ENCODE results near the gene IFT20.

Gene IFT20

GRCh38 chr17:28370744-28371103, 35.5 kb upstream of the IFT20 start:
- H3K79me2 ChIP-seq (ENCODE audit: control insufficient read depth, insufficient read depth, low read length, unreplicated experiment), result no peaks in the 10 kb centered on the region
- H3K27ac ChIP-seq (ENCODE audit: low read depth, low read length), result peak overlapping the region; percentile 58
- H3K4me3 ChIP-seq (ENCODE audit: low read depth, low read length), result peak overlapping the region; percentile 88
- H3K27me3 ChIP-seq (ENCODE audit: insufficient read depth, low read length), result no peaks in the 10 kb centered on the region
- no peak overlapping the region for H2AFZ ChIP-seq (ENCODE audit: low read length, unreplicated experiment)
- no peaks in the 10 kb centered on the region for H3K36me3 ChIP-seq (ENCODE audit: insufficient read depth, low read length)
- H3K4me1 ChIP-seq (ENCODE audit: control insufficient read depth, insufficient read depth, low read length, unreplicated experiment), result peaks cover 26% of the 10 kb centered on the region

GRCh38 chr17:28370035-28370743, 34.9 kb upstream of the IFT20 start, which contains the start of gene VTN:
VTN (minus strand) TSS chr17:28370307; CDS start chr17:28370203, 104 bp downstream.
- peak within 1 kb of the TSS; percentile 88 for H3K4me3 ChIP-seq (ENCODE audit: low read depth, low read length)
- no peaks in the 10 kb centered on the region for H3K36me3 ChIP-seq (ENCODE audit: insufficient read depth, low read length)
- H3K27ac ChIP-seq (ENCODE audit: low read depth, low read length), result peak within 1 kb of the TSS; percentile 58
- no peaks in the 10 kb centered on the region for H3K79me2 ChIP-seq (ENCODE audit: control insufficient read depth, insufficient read depth, low read length, unreplicated experiment)
- H2AFZ ChIP-seq (ENCODE audit: low read length, unreplicated experiment), result no peak within 1 kb of the TSS
- H3K4me1 ChIP-seq (ENCODE audit: control insufficient read depth, insufficient read depth, low read length, unreplicated experiment), result peaks cover 26% of the 10 kb centered on the region
- no peaks in the 10 kb centered on the region for H3K27me3 ChIP-seq (ENCODE audit: insufficient read depth, low read length)

DNA sequence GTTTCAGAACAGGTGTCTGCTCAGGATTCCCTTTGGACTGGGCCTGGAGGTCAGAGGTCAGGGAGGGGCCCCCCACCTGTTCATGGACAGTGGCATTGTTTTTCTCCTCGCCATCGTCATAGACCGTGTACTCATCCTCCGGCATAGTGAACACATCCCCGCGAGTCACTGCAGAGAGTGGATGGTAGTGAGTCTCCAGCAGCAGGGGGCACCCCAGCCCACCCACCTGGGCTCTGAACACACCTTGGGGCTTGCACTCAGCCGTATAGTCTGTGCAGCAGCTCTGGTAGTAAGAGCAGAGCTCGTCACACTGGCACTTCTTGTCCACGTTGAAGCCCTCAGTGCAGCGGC, 34.4 kb upstream of the IFT20 start:
- H2AFZ ChIP-seq (ENCODE audit: low read length, unreplicated experiment), result no peak overlapping the region
- H3K27ac ChIP-seq (ENCODE audit: low read depth, low read length), result no peak overlapping the region
- H3K4me1 ChIP-seq (ENCODE audit: control insufficient read depth, insufficient read depth, low read length, unreplicated experiment), result peaks cover 26% of the 10 kb centered on the region
- no peak overlapping the region for H3K4me3 ChIP-seq (ENCODE audit: low read depth, low read length)
- no peaks in the 10 kb centered on the region for H3K36me3 ChIP-seq (ENCODE audit: insufficient read depth, low read length)
- no peaks in the 10 kb centered on the region for H3K27me3 ChIP-seq (ENCODE audit: insufficient read depth, low read length)
- no peaks in the 10 kb centered on the region for H3K79me2 ChIP-seq (ENCODE audit: control insufficient read depth, insufficient read depth, low read length, unreplicated experiment)

DNA sequence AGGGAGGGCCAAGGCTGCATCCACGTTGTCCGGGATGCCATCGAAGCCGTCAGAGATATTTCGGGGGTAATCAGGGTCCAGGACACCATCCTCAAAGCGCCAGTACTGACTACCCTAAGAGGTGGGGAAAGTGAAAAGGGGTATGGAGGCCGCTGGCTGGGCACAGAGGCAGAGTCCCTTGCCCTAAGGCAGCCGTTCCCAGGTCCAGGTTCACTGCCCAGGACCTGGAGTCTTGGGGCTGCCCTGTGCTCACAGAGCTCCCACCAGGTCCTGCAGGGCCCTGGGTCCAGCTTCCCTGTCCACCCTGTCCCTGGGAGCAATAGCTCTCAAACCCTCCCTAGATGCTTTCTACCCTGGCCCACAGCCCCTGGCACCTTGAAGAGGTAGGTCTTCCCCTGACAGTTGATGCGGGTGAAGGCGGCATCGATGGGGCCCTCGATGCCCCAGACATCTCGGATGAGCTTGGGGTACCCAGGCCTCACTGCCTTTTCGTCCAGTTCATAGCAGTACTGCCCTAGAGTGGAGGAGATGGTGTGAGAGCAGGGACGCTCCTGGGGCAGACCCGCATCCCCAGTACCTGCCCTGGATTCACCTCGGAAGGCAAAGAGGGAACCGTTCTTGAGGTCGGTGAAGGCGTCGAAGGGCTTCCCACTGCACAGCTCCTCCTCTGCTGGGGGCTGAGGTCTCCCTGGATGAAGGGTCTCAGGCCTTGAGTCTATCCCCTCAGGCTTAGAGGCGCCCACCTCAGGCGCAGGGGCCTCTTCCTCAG, 33.8 kb upstream of the IFT20 start:
- Histone ChIP-seq H3K36me3 (ENCODE audit: insufficient read depth, low read length) (no peaks in the 10 kb centered on the region), H3K4me1 (ENCODE audit: control insufficient read depth, insufficient read depth, low read length, unreplicated experiment) (peaks cover 26% of the 10 kb centered on the region), H3K79me2 (ENCODE audit: control insufficient read depth, insufficient read depth, low read length, unreplicated experiment) (no peaks in the 10 kb centered on the region), H3K27me3 (ENCODE audit: insufficient read depth, low read length) (no peaks in the 10 kb centered on the region), H3K4me3 (ENCODE audit: low read depth, low read length) (no peak overlapping the region), H2AFZ (ENCODE audit: low read length, unreplicated experiment) (no peak overlapping the region), H3K27ac (ENCODE audit: low read depth, low read length) (no peak overlapping the region)

DNA sequence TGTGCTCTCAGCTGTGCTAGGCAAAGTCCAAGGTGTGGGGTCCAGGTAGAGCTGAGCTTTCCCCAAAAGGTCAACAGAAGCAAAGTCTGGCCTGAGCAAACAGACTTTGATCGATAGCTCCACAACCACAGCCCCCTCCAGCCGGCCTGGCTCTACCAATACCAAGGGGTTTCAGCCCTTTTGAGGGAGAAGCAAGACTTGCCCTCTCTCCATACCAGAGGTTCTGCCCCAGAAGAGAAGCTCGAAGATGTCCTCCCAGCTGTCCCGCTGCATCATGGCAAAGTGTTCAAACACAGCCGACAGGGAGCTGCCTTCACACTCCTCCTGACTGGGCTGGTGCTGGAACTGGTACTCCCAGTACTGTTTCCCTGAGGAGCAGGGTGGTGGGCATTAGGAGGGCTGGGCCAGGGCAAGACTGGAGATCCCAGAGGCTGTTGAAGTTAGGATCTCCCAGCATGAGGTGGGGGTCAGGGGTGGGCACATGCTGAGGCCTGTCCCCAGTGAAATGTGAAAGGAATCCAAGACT, 33.1 kb upstream of the IFT20 start:
- Histone ChIP-seq H3K79me2 (ENCODE audit: control insufficient read depth, insufficient read depth, low read length, unreplicated experiment) (no peaks in the 10 kb centered on the region), H3K27ac (ENCODE audit: low read depth, low read length) (no peak overlapping the region), H3K36me3 (ENCODE audit: insufficient read depth, low read length) (no peaks in the 10 kb centered on the region), H3K27me3 (ENCODE audit: insufficient read depth, low read length) (no peaks in the 10 kb centered on the region), H2AFZ (ENCODE audit: low read length, unreplicated experiment) (no peak overlapping the region), H3K4me3 (ENCODE audit: low read depth, low read length) (no peak overlapping the region), H3K4me1 (ENCODE audit: control insufficient read depth, insufficient read depth, low read length, unreplicated experiment) (peaks cover 23% of the 10 kb centered on the region)

- no peaks in the 10 kb centered on the region for H3K79me2 ChIP-seq (ENCODE audit: control insufficient read depth, insufficient read depth, low read length, unreplicated experiment)
- no peaks in the 10 kb centered on the region for H3K27me3 ChIP-seq (ENCODE audit: insufficient read depth, low read length)
Observed at GRCh38 chr17:28367641-28368305, 32.5 kb upstream of the IFT20 start.

DNA sequence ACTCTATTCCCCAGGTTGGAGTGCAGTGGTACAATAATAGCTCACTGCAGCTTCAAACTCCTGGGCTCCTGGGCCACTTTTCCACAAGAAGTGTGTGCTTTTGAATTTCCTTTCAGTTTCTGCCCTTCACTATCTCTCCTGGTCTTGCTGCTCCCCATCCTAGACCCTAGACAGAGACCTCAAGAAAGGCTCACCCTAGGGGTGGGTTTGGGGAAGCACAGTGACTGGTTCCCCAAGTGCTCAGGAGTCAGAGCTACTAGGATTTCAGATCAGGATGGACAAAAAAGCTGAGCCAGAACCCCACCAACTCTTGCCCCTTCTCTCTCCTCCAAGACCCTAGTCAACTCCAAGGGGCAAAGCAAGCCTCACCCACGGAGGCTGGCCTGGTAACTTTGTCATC, 31.3 kb upstream of the IFT20 start:
- Histone ChIP-seq H3K4me3 (ENCODE audit: low read depth, low read length) (no peak overlapping the region), H3K36me3 (ENCODE audit: insufficient read depth, low read length) (0 out of 2 replicates have a peak, but pooled peaks cover under 1% of the 10 kb centered on the region), H2AFZ (ENCODE audit: low read length, unreplicated experiment) (no peak overlapping the region), H3K27ac (ENCODE audit: low read depth, low read length) (no peak overlapping the region), H3K79me2 (ENCODE audit: control insufficient read depth, insufficient read depth, low read length, unreplicated experiment) (no peaks in the 10 kb centered on the region), H3K4me1 (ENCODE audit: control insufficient read depth, insufficient read depth, low read length, unreplicated experiment) (peaks cover 13% of the 10 kb centered on the region), H3K27me3 (ENCODE audit: insufficient read depth, low read length) (no peaks in the 10 kb centered on the region)

More at GRCh38 chr17:28367641-28368305, 32.5 kb upstream of the IFT20 start:
- H2AFZ ChIP-seq (ENCODE audit: low read length, unreplicated experiment), result no peak overlapping the region
- peaks cover 17% of the 10 kb centered on the region for H3K4me1 ChIP-seq (ENCODE audit: control insufficient read depth, insufficient read depth, low read length, unreplicated experiment)
- H3K27ac ChIP-seq (ENCODE audit: low read depth, low read length), result no peak overlapping the region
- H3K36me3 ChIP-seq (ENCODE audit: insufficient read depth, low read length), result no peaks in the 10 kb centered on the region
- H3K4me3 ChIP-seq (ENCODE audit: low read depth, low read length), result no peak overlapping the region

DNA sequence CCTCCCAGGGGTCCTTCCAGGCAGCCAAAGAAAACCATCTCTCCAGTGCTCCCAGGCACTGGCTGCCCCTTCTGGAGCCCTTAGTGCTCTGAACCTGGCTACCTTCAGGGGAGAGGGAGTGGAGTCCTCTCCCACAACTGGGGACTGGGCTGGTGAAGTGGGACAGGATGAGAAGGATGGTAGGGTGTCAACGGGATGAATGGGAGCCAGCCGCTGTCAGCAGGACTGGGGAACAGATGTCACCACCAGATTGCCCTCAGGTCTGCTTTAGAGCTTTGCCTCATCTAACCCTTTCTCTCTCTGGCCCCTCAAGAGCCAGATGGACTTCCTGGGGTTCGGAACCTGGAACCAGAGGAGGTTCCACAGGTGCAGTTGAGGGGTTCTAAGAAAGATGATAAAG, 30.2 kb upstream of the IFT20 start:
- Histone ChIP-seq H3K27ac (ENCODE audit: low read depth, low read length) (no peak overlapping the region), H2AFZ (ENCODE audit: low read length, unreplicated experiment) (no peak overlapping the region), H3K4me3 (ENCODE audit: low read depth, low read length) (no peak overlapping the region), H3K79me2 (ENCODE audit: control insufficient read depth, insufficient read depth, low read length, unreplicated experiment) (no peaks in the 10 kb centered on the region), H3K36me3 (ENCODE audit: insufficient read depth, low read length) (0 out of 2 replicates have a peak, but pooled peaks cover 3% of the 10 kb centered on the region), H3K4me1 (ENCODE audit: control insufficient read depth, insufficient read depth, low read length, unreplicated experiment) (peaks cover 7% of the 10 kb centered on the region), H3K27me3 (ENCODE audit: insufficient read depth, low read length) (no peaks in the 10 kb centered on the region)

- peaks cover under 1% of the 10 kb centered on the region for H3K4me1 ChIP-seq (ENCODE audit: control insufficient read depth, insufficient read depth, low read length, unreplicated experiment)
- no peak within 1 kb of the TSS for H2AFZ ChIP-seq (ENCODE audit: low read length, unreplicated experiment)
- no peak within 1 kb of the TSS for H3K27ac ChIP-seq (ENCODE audit: low read depth, low read length)
- H3K79me2 ChIP-seq (ENCODE audit: control insufficient read depth, insufficient read depth, low read length, unreplicated experiment), result no peaks in the 10 kb centered on the region
- 0 out of 2 replicates have a peak, but pooled peaks cover 3% of the 10 kb centered on the region for H3K36me3 ChIP-seq (ENCODE audit: insufficient read depth, low read length)
- H3K4me3 ChIP-seq (ENCODE audit: low read depth, low read length), result no peak within 1 kb of the TSS
- H3K27me3 ChIP-seq (ENCODE audit: insufficient read depth, low read length), result no peaks in the 10 kb centered on the region
Observed at GRCh38 chr17:28364665-28365363, 29.5 kb upstream of the IFT20 start, which contains the start of gene SEBOX. SEBOX (minus strand) TSS chr17:28365199; CDS start chr17:28365151, 48 bp downstream.
